Retina (tissue), 1 donor: ENCODE results near the gene KIRREL2.
"Not testable (repeated sequence)": the region's sequence is repeated elsewhere in the genome, so short reads cannot be mapped to it uniquely, and the experiment has no call there.

Source experiments
- DNase-seq: peaks from one replicate; pipeline ENCODE4 v3.0.0-alpha.2; 2016

The KIRREL2 gene

GRCh38 chr19:35899547-35900214 is 43.0 kb downstream of the KIRREL2 start:
- DNase-seq: peak; percentile 88

GRCh38 chr19:35901055-35901644 is 44.4 kb downstream of the KIRREL2 start:
- DNase-seq: no peak

GRCh38 chr19:35901854-35902661 is 45.3 kb downstream of the KIRREL2 start, which contains the start of gene HCST:
Gene HCST (plus strand): TSS chr19:35902529. CDS start chr19:35902594, 65 bp downstream.
- no peak for DNase-seq

- no peak for DNase-seq
Measured at GRCh38 chr19:35902870-35903475, 46.3 kb downstream of the KIRREL2 start.

- DNase-seq: no peak
Measured at GRCh38 chr19:35903550-35904179, 47.0 kb downstream of the KIRREL2 start.

- no peak for DNase-seq
Measured at GRCh38 chr19:35904311-35905068, 47.8 kb downstream of the KIRREL2 start.

GRCh38 chr19:35905178-35905727 is 48.5 kb downstream of the KIRREL2 start:
- DNase-seq: no peak

- DNase-seq: no peak
Measured at GRCh38 chr19:35907377-35907745, 50.6 kb downstream of the KIRREL2 start.

GRCh38 chr19:35908010-35908441 is 51.3 kb downstream of the KIRREL2 start, which contains the start of gene TYROBP:
Gene TYROBP (minus strand): TSS chr19:35908295. CDS start chr19:35908228, 67 bp downstream.
- DNase-seq: no peak

- no peak for DNase-seq
Measured at GRCh38 chr19:35908973-35909683, 52.4 kb downstream of the KIRREL2 start.

- DNase-seq: no peak
Measured at GRCh38 chr19:35909684-35910035, 52.9 kb downstream of the KIRREL2 start.

- DNase-seq: not testable (repeated sequence)
Measured at GRCh38 chr19:35910355-35910754, 53.6 kb downstream of the KIRREL2 start.

GRCh38 chr19:35911173-35911572 is 54.5 kb downstream of the KIRREL2 start:
- DNase-seq: no peak

GRCh38 chr19:35911790-35912189 is 55.1 kb downstream of the KIRREL2 start:
- DNase-seq: no peak

- DNase-seq: no peak
Measured at GRCh38 chr19:35913589-35913988, 56.9 kb downstream of the KIRREL2 start.

- no peak for DNase-seq
Measured at GRCh38 chr19:35915443-35915842, 58.7 kb downstream of the KIRREL2 start.
